Nephron (organoid): Measurements from ENCODE around the gene RAB27B.

Experiments used
- H3K27ac Mint-ChIP-seq, 3 experiments: 2 replicates each; pipeline ENCODE4 v1.8.0; 2020; ENCODE audit warnings: mixed read lengths in 3 of 3, mild to moderate bottlenecking in 2 of 3, moderate library complexity in 1 of 3
- H3K27me3 Mint-ChIP-seq: 2 replicates; pipeline ENCODE4 v1.8.0; 2021; ENCODE audit warnings: low read depth, mild to moderate bottlenecking, moderate library complexity, mixed read lengths
- H3K36me3 Mint-ChIP-seq: 2 replicates; pipeline ENCODE4 v1.8.0; 2020; ENCODE audit warnings: low read depth, mixed read lengths
- H3K4me1 Mint-ChIP-seq: 2 replicates; pipeline ENCODE4 v1.8.0; 2020; ENCODE audit warnings: mixed read lengths
- H3K4me3 Mint-ChIP-seq, 3 experiments: 2 replicates each; pipeline ENCODE4 v1.8.0; 2020; ENCODE audit warnings: mild to moderate bottlenecking in 3 of 3, mixed read lengths in 3 of 3, moderate library complexity in 2 of 3
- H3K9me3 Mint-ChIP-seq: 2 replicates; pipeline ENCODE4 v1.8.0; 2020; ENCODE audit warnings: mixed read lengths
- CTCF ChIP-seq, 3 experiments: fragments of 200-600 bp; sonication (generic); IDR thresholded peaks; one replicate each; pipeline ENCODE4 v1.5.0; 2021; ENCODE audit warnings: antibody characterized with exemption in 3 of 3; ENCODE audit not compliant: unreplicated experiment in 3 of 3

Gene RAB27B

GRCh38 chr18:54787616-54788015, 40.7 kb upstream of the RAB27B start:
- Mint-ChIP-seq H3K4me3 (no peak overlapping the region), H3K9me3 (no peaks in the 10 kb centered on the region), H3K27me3 (no peaks in the 10 kb centered on the region), H3K36me3 (no peaks in the 10 kb centered on the region), H3K4me1 (peaks cover 12% of the 10 kb centered on the region), H3K27ac (peak overlapping the region in 1 of 3 experiments; percentile 22)
- no peak for TF ChIP-seq CTCF (IDR thresholded peaks at IDR 0.05; ENCODE audit: unreplicated experiment in 3 of 3)

DNA sequence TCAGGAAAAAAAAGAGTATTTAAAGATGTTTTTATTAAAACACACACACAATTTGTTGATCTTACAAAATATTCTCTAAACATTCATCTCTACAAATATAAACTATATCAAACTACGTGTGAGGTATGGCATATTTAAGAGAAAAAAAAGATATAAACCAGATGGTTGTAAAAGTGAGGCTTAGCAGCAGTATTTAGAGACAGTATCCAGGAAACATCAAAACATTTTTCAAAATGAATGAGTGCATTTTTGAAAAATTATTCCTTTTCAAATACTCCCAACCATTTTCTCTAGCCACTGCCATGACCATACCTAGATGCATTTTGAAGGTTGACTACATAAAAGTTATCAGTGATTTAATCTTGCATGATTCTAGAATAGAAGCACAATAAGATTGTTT, 38.2 kb upstream of the RAB27B start:
- Mint-ChIP-seq H3K4me1 (peaks cover 12% of the 10 kb centered on the region), H3K36me3 (no peaks in the 10 kb centered on the region), H3K27me3 (no peaks in the 10 kb centered on the region), H3K27ac (no peak overlapping the region), H3K9me3 (no peaks in the 10 kb centered on the region), H3K4me3 (no peak overlapping the region)
- no peak for TF ChIP-seq CTCF (IDR thresholded peaks at IDR 0.05; ENCODE audit: unreplicated experiment in 3 of 3)

GRCh38 chr18:54791657-54792056, 36.6 kb upstream of the RAB27B start:
- H3K36me3 Mint-ChIP-seq: no peaks in the 10 kb centered on the region
- peaks cover 8% of the 10 kb centered on the region for H3K4me1 Mint-ChIP-seq
- H3K4me3 Mint-ChIP-seq: no peak overlapping the region
- TF ChIP-seq CTCF (IDR thresholded peaks at IDR 0.05; ENCODE audit: unreplicated experiment in 3 of 3): no peak
- H3K27me3 Mint-ChIP-seq: no peaks in the 10 kb centered on the region
- no peaks in the 10 kb centered on the region for H3K9me3 Mint-ChIP-seq
- H3K27ac Mint-ChIP-seq: no peak overlapping the region

DNA sequence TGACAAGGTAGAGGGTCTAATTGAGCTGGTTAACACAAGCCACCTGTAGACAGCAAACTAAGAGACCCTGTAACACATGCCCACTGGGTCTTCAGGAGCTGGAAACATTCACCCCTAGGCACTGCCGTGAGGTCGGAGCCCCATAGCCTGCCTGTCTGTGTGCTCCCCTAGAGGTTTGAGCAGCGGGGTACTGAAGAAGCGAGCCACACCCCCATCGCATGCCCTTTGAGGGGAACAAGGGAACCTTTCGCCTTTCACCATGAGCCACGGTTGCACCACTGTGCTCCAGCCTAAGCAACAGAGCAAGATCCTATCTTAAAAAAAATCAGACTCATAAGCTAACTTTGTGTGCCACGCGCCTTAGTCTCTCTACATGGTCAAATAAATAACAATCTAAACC, 36.2 kb upstream of the RAB27B start:
- Mint-ChIP-seq H3K27ac (no peak overlapping the region), H3K4me3 (no peak overlapping the region), H3K4me1 (peaks cover 5% of the 10 kb centered on the region), H3K27me3 (no peaks in the 10 kb centered on the region), H3K36me3 (no peaks in the 10 kb centered on the region), H3K9me3 (no peaks in the 10 kb centered on the region)
- TF ChIP-seq CTCF (IDR thresholded peaks at IDR 0.05; ENCODE audit: unreplicated experiment in 3 of 3): no peak

- Mint-ChIP-seq H3K36me3 (no peaks in the 10 kb centered on the region), H3K9me3 (no peaks in the 10 kb centered on the region), H3K4me1 (no peaks in the 10 kb centered on the region), H3K4me3 (no peak overlapping the region), H3K27me3 (no peaks in the 10 kb centered on the region), H3K27ac (peak overlapping the region in 1 of 3 experiments; percentile 16)
- TF ChIP-seq CTCF (IDR thresholded peaks at IDR 0.05; ENCODE audit: unreplicated experiment in 3 of 3): no peak
These were observed 33.5 kb upstream of the RAB27B start for GRCh38 chr18:54794823-54795222.

GRCh38 chr18:54798186-54798585, 30.1 kb upstream of the RAB27B start:
- TF ChIP-seq CTCF (IDR thresholded peaks at IDR 0.05; ENCODE audit: unreplicated experiment in 3 of 3): no peak
- Mint-ChIP-seq H3K27ac (no peak overlapping the region), H3K4me3 (no peak overlapping the region), H3K27me3 (no peaks in the 10 kb centered on the region), H3K9me3 (no peaks in the 10 kb centered on the region), H3K36me3 (no peaks in the 10 kb centered on the region), H3K4me1 (no peaks in the 10 kb centered on the region)
